B cell (primary cell): ENCODE measurements around the gene KIF4A. TPM values are rescaled to one million over a fixed set of nuclear protein-coding genes. Genes with fewer than 3 reads are reported as not detected.

Experiments
- ATAC-seq: fragments of 200-7000 bp; cut with Tn5 transposase; one replicate; pipeline ENCODE4 v1.10.0; 2021; ENCODE audit warnings: low read depth, mild to moderate bottlenecking, moderate number of reproducible peaks, moderate library complexity
- CTCF ChIA-PET: fragments of 350-600 bp; sonication (Branson Sonifier 250); formaldehyde crosslinking; loops from one replicate; lab custom pipeline; 2021; ENCODE audit warnings: antibody characterized with exemption, inconsistent platforms; lab: Charles Lee
- POLR2A ChIA-PET: fragments of 350-600 bp; sonication (Branson Sonifier 250); formaldehyde crosslinking; loops from one replicate; lab custom pipeline; 2021; ENCODE audit warnings: antibody characterized with exemption; lab: Charles Lee
- DNase-seq: peaks from one replicate; pipeline ENCODE4 v3.0.0; 2013
- H2AFZ ChIP-seq: 2 replicates; pipeline ENCODE4 v1.6.1; 2012; ENCODE audit warnings: mild to moderate bottlenecking, low read depth, low read length; ENCODE audit not compliant: insufficient read depth, poor library complexity, severe bottlenecking
- H3K27ac ChIP-seq, 2 donors: 1 replicate in 1 of 2; 2 replicates in 1 of 2; pipeline ENCODE4 v1.5.1; 2012 to 2013; ENCODE audit warnings: low read length in 2 of 2, mild to moderate bottlenecking in 2 of 2, moderate library complexity in 1 of 2
- H3K27me3 ChIP-seq, 4 experiments: fragments of 200-600 bp in 1 of 4; sonication (generic) in 1 of 4; replicated peaks in 1 of 4; 1 replicate in 2 of 4; 2 replicates in 2 of 4; pipeline versions ENCODE4 v1.6.1 to v1.7.0; 2013 to 2016; ENCODE audit warnings: low read length in 3 of 4, mild to moderate bottlenecking in 2 of 4, mixed read lengths in 1 of 4, moderate library complexity in 1 of 4; ENCODE audit not compliant: insufficient read depth in 4 of 4, control insufficient read depth in 3 of 4; ENCODE audit errors: control extremely low read depth in 1 of 4
- H3K36me3 ChIP-seq, 2 experiments: replicated peaks in 1 of 2; 1 replicate in 1 of 2; 2 replicates in 1 of 2; pipeline versions ENCODE4 v1.6.1 to v1.7.1; 2013; ENCODE audit warnings: low read length in 1 of 2; ENCODE audit not compliant: insufficient read depth in 2 of 2, control insufficient read depth in 1 of 2; ENCODE audit errors: control extremely low read depth in 1 of 2, extremely low read depth in 1 of 2
- H3K4me1 ChIP-seq, 2 donors: fragments of 200-600 bp in 1 of 2; sonication (generic) in 1 of 2; 1 replicate in 1 of 2; 2 replicates in 1 of 2; pipeline versions ENCODE4 v1.5.1 to v1.6.1; 2013 to 2017; ENCODE audit warnings: low read length in 2 of 2; ENCODE audit not compliant: control insufficient read depth in 2 of 2, insufficient read depth in 2 of 2
- H3K4me2 ChIP-seq: replicated peaks from 2 replicates; pipeline ENCODE3; 2012; ENCODE audit warnings: mild to moderate bottlenecking, low read depth, low read length; ENCODE audit not compliant: poor library complexity, severe bottlenecking
- H3K4me3 ChIP-seq, 5 experiments: fragments of 200-600 bp in 1 of 5; sonication (generic) in 1 of 5; 1 replicate in 3 of 5; 2 replicates in 2 of 5; pipeline versions ENCODE4 v1.5.1 to v1.7.0; 2011 to 2016; ENCODE audit warnings: low read length in 4 of 5, mild to moderate bottlenecking in 4 of 5, low read depth in 2 of 5, control low read depth in 1 of 5, moderate library complexity in 1 of 5; ENCODE audit not compliant: insufficient read depth in 1 of 5; ENCODE audit errors: control extremely low read depth in 1 of 5, extremely low read depth in 1 of 5
- H3K79me2 ChIP-seq: fragments of 200-600 bp; sonication (generic); one replicate; pipeline ENCODE4 v1.6.0; 2016; ENCODE audit warnings: low read length; ENCODE audit not compliant: control insufficient read depth, insufficient read depth
- H3K9ac ChIP-seq: fragments of 200-600 bp; sonication (generic); 2 replicates; pipeline ENCODE4 v1.6.1; 2017; ENCODE audit warnings: mild to moderate bottlenecking, low read length, moderate library complexity
- H3K9me3 ChIP-seq, 3 donors: one replicate each; pipeline versions ENCODE4 v1.6.1 to v1.7.1; 2013; ENCODE audit warnings: low read length in 2 of 3; ENCODE audit not compliant: control insufficient read depth in 2 of 3, insufficient read depth in 1 of 3; ENCODE audit errors: control extremely low read depth in 1 of 3
- H4K20me1 ChIP-seq: 2 replicates; pipeline ENCODE4 v1.6.0; 2012; ENCODE audit warnings: mild to moderate bottlenecking, low read length; ENCODE audit not compliant: insufficient read depth, control insufficient read depth, poor library complexity, severe bottlenecking
- H3K27ac Mint-ChIP-seq: one replicate; pipeline ENCODE4 v1.8.0; 2021; ENCODE audit warnings: mixed read lengths
- H3K27me3 Mint-ChIP-seq: one replicate; pipeline ENCODE4 v1.8.0; 2021; ENCODE audit warnings: mixed read lengths
- H3K4me1 Mint-ChIP-seq: one replicate; pipeline ENCODE4 v1.8.0; 2021; ENCODE audit warnings: mixed read lengths
- H3K4me3 Mint-ChIP-seq: one replicate; pipeline ENCODE4 v1.8.0; 2021; ENCODE audit warnings: mixed read lengths
- H3K9me3 Mint-ChIP-seq: one replicate; pipeline ENCODE4 v1.8.0; 2022; ENCODE audit warnings: mixed read lengths; ENCODE audit not compliant: insufficient read depth
- CTCF ChIP-seq: fragments of 200-600 bp; IDR thresholded peaks from one replicate; pipeline ENCODE4 v1.8.0; 2022; ENCODE audit warnings: antibody characterized with exemption, mild to moderate bottlenecking
- EZH2 ChIP-seq: IDR thresholded peaks from 2 replicates; pipeline ENCODE4 v1.6.1; 2012; ENCODE audit warnings: borderline replicate concordance, low read depth, mild to moderate bottlenecking, moderate library complexity, low read length; ENCODE audit not compliant: insufficient read depth, poor library complexity, severe bottlenecking
- WGBS: methylation state at CpG from one replicate; pipeline ENCODE4 v1.1.5; 2013; ENCODE audit warnings: missing lambda C conversion rate; ENCODE audit not compliant: insufficient coverage; 5-methylcytosine and 5-hydroxymethylcytosine counted together
- intact Hi-C: fragments of 100-400 bp; cut with micrococcal nuclease; formaldehyde crosslinking; loops from one replicate; pipeline ENCODE4 v1.10.0; 2022
- polyA plus RNA-seq: library from polyadenylated mRNA; depleted of rRNA; stranded (reverse); fragments of >200 nt; gene quantifications from 2 replicates; pipeline ENCODE4 v1.2.3, GENCODE V29; 2012
- total RNA-seq, 2 donors: library from RNA; stranded (reverse); fragments of 120-200 nt in 1 of 2; gene quantifications; 1 replicate in 1 of 2; 2 replicates in 1 of 2; pipeline versions ENCODE4 v1.2.3 to v1.2.4, GENCODE V29; 2013 to 2022

The KIF4A gene
- total and polyA plus RNA-seq, 2 donors (not counting 1 experiment from before 2014, with no cell fraction given), result 0.06 to 0.07 TPM

GRCh38 chrX:70452143-70452733 lies 162.3 kb downstream of the KIF4A start:
- Mint-ChIP-seq H3K27me3 (no peaks in the 10 kb centered on the region), H3K27ac (peak overlapping the region; percentile 88), H3K9me3 (no peaks in the 10 kb centered on the region), H3K4me1 (peaks cover 40% of the 10 kb centered on the region), H3K4me3 (peak overlapping the region; percentile 94)
- no peaks in the 10 kb centered on the region for H3K9me3 ChIP-seq
- POLR2A ChIA-PET, result no interaction called here
- no peak overlapping the region for H3K27ac ChIP-seq
- H3K4me1 ChIP-seq, result peaks cover 27 to 36% of the 10 kb centered on the region in 2 donors
- H3K27me3 ChIP-seq, result no peaks in the 10 kb centered on the region
- no peaks in the 10 kb centered on the region for H4K20me1 ChIP-seq
- H3K4me2 ChIP-seq, result peak overlapping the region; percentile 81
- H2AFZ ChIP-seq, result peak overlapping the region; percentile 60
- CTCF ChIA-PET, result interaction anchor here (1.0 to 1.7 kb wide), 3 partner anchors 11 to 19 kb away, joined by 3 to 4 read pairs (median 4); no protein-coding TSS in a partner anchor
- no peaks in the 10 kb centered on the region for H3K79me2 ChIP-seq
- H3K36me3 ChIP-seq, result no peaks in the 10 kb centered on the region
- whole genome bisulfite sequencing, result 3% methylated on average over 25 of the region's 39 CpGs
- intact Hi-C loops, result loop anchor here (5.0 to 10.0 kb wide), 2 partner anchors 320 to 613 kb away; partner anchors contain the start of genes IGBP1 and SNX12
- TF ChIP-seq CTCF (peak; percentile 68), EZH2 (no peak)
- peak; percentile 59 for ATAC-seq
- peak; percentile 67 for DNase-seq
- H3K9ac ChIP-seq, result peak overlapping the region; percentile 61
- H3K4me3 ChIP-seq, result peak overlapping the region in 4 of 5 experiments; percentile 38 to 70 (median 48)

- Mint-ChIP-seq H3K4me3 (peak overlapping the region; percentile 94), H3K9me3 (no peaks in the 10 kb centered on the region), H3K27me3 (no peaks in the 10 kb centered on the region), H3K4me1 (peaks cover 40% of the 10 kb centered on the region), H3K27ac (peak overlapping the region; percentile 67)
- TF ChIP-seq CTCF (no peak), EZH2 (no peak)
- no peaks in the 10 kb centered on the region for H4K20me1 ChIP-seq
- no peaks in the 10 kb centered on the region for H3K79me2 ChIP-seq
- H3K9ac ChIP-seq, result peak overlapping the region; percentile 61
- no peak overlapping the region for H3K27ac ChIP-seq
- H3K4me2 ChIP-seq, result peak overlapping the region; percentile 81
- H3K4me3 ChIP-seq, result peak overlapping the region in 1 of 5 experiments; percentile 70
- H3K27me3 ChIP-seq, result no peaks in the 10 kb centered on the region
- intact Hi-C loops, result loop anchor here (5.0 to 10.0 kb wide), 2 partner anchors 321 to 612 kb away; partner anchors contain the start of genes IGBP1 and SNX12
- ChIA-PET POLR2A (no interaction called here), CTCF (interaction anchor here (1.0 to 2.3 kb wide), 3 partner anchors 10 to 20 kb away, joined by 4 to 5 read pairs (median 4); no protein-coding TSS in a partner anchor)
- peak; percentile 44 for DNase-seq
- no peak for ATAC-seq
- 67% methylated on average over 1 of the region's 5 CpGs for WGBS
- no peaks in the 10 kb centered on the region for H3K9me3 ChIP-seq
- peaks cover 27 to 36% of the 10 kb centered on the region in 2 donors for H3K4me1 ChIP-seq
- no peaks in the 10 kb centered on the region for H3K36me3 ChIP-seq
- H2AFZ ChIP-seq, result peak overlapping the region; percentile 60
Measured at GRCh38 chrX:70453024-70453618, 163.2 kb downstream of the KIF4A start.
